Central memory CD8-positive, alpha-beta T cell (primary cell): ENCODE data around the gene TRIP6.
"Not testable (repeated sequence)": the region's sequence is repeated elsewhere in the genome, so short reads cannot be mapped to it uniquely, and the experiment has no call there.

ENCODE experiments used
- ATAC-seq: fragments of 150-1000 bp; cut with Tn5 transposase; replicated peaks from 2 replicates; pipeline ENCODE4 v1.10.0; 2022; ENCODE audit warnings: mild to moderate bottlenecking, moderate FRiP score, moderate number of reproducible peaks; ENCODE audit not compliant: poor library complexity, severe bottlenecking; ENCODE audit errors: extremely low read depth
- DNase-seq, 2 donors: peaks; one replicate each; pipeline ENCODE4 v3.0.0; 2021; ENCODE audit warnings: low spot score in 2 of 2
- H3K27ac Mint-ChIP-seq: one replicate; pipeline ENCODE4 v1.8.0; 2022; ENCODE audit warnings: low read depth, mild to moderate bottlenecking, moderate library complexity, mixed read lengths
- H3K27me3 Mint-ChIP-seq: one replicate; pipeline ENCODE4 v1.8.0; 2022; ENCODE audit warnings: mixed read lengths
- H3K36me3 Mint-ChIP-seq: one replicate; pipeline ENCODE4 v1.8.0; 2022; ENCODE audit warnings: mild to moderate bottlenecking, moderate library complexity, mixed read lengths; ENCODE audit not compliant: insufficient read depth
- H3K4me1 Mint-ChIP-seq: one replicate; pipeline ENCODE4 v1.8.0; 2022; ENCODE audit warnings: mixed read lengths
- H3K4me3 Mint-ChIP-seq: one replicate; pipeline ENCODE4 v1.8.0; 2022; ENCODE audit warnings: mild to moderate bottlenecking, moderate library complexity, mixed read lengths
- H3K9me3 Mint-ChIP-seq: one replicate; pipeline ENCODE4 v1.8.0; 2022; ENCODE audit warnings: mixed read lengths

TRIP6 gene

DNA sequence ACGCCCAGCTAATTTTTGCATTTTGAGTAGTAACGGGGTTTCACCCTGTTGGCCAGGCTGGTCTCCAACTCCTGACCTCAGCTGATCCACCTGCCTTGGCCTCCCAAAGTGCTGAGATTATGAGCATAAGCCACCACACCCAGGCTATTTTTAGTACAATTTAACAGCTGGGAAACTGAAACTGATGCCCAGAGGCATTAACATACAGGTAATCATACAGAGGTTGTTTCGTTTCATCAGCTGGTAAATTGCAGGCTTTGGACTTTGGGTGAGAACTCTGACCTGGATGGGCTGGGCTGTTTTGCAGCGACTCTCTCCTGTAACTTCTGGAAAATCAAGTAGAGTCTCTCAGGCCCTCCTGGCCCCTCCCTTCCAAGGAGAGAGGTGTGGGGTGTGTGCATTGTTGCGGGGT, 34.7 kb downstream of the TRIP6 start:
- no peak for ATAC-seq
- peaks cover 48% of the 10 kb centered on the region for H3K27me3 Mint-ChIP-seq
- no peaks in the 10 kb centered on the region for H3K9me3 Mint-ChIP-seq
- DNase-seq, result no peak
- H3K4me3 Mint-ChIP-seq, result no peak overlapping the region
- no peak overlapping the region for H3K27ac Mint-ChIP-seq
- no peaks in the 10 kb centered on the region for H3K4me1 Mint-ChIP-seq
- H3K36me3 Mint-ChIP-seq, result peaks cover 5% of the 10 kb centered on the region

DNA sequence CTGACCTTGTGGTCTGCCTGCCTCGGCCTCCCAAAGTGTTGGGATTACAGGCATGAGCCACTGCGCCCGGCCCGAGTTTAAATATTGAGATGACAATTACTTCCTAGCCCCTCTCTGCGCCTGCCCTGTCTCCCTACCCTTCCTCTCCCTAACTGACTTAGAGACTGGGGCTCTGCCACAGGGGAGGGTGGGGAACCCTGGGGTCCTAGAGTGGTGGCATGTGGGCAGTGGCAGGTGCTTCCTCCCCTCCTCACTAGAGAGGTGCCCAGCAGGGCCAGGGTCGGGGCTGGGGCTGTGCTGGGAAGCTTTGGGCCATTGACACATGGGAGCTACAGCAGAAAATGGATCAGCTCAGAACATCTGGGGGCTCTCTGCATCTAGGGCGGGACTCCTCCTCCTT, 35.5 kb downstream of the TRIP6 start:
- ATAC-seq (no peak), DNase-seq (no peak)
- no peak overlapping the region for H3K27ac Mint-ChIP-seq
- no peaks in the 10 kb centered on the region for H3K4me1 Mint-ChIP-seq
- no peak overlapping the region for H3K4me3 Mint-ChIP-seq
- peaks cover 2% of the 10 kb centered on the region for H3K36me3 Mint-ChIP-seq
- peaks cover 46% of the 10 kb centered on the region for H3K27me3 Mint-ChIP-seq
- no peaks in the 10 kb centered on the region for H3K9me3 Mint-ChIP-seq

GRCh38 chr7:100908512-100908911, 41.3 kb downstream of the TRIP6 start:
- no peak overlapping the region for H3K4me3 Mint-ChIP-seq
- no peak overlapping the region for H3K27ac Mint-ChIP-seq
- ATAC-seq (no peak), DNase-seq (no peak)
- H3K9me3 Mint-ChIP-seq, result no peaks in the 10 kb centered on the region
- no peaks in the 10 kb centered on the region for H3K4me1 Mint-ChIP-seq
- H3K27me3 Mint-ChIP-seq, result peaks cover 25% of the 10 kb centered on the region
- H3K36me3 Mint-ChIP-seq, result no peaks in the 10 kb centered on the region

DNA sequence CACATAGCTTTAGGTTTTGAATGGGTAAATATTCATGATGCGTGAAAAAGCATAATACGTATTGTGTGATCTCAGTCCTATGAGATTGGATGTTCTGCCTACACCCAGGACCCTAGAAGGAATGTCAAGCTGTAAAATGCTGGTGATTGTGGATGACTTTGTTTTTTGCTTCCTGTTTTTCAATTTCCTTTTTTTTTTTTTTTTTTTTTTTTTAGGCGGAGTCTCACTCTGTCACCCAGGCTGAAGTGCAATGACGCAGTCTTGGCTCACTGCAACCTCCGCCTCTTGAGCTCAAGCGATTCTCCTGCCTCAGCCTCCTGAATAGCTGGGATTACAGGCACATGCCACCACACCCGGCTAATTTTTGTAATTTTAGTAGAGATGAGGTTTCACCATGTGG, 43.3 kb downstream of the TRIP6 start:
- not testable (repeated sequence) for H3K4me3 Mint-ChIP-seq, ATAC-seq, H3K27ac Mint-ChIP-seq, DNase-seq, H3K4me1 Mint-ChIP-seq, H3K9me3 Mint-ChIP-seq, H3K36me3 Mint-ChIP-seq
- peaks cover 21% of the 10 kb centered on the region for H3K27me3 Mint-ChIP-seq

GRCh38 chr7:100911484-100911883, 44.3 kb downstream of the TRIP6 start:
- Mint-ChIP-seq H3K4me1 (no peaks in the 10 kb centered on the region), H3K36me3 (no peaks in the 10 kb centered on the region), H3K27ac (no peak overlapping the region), H3K4me3 (no peak overlapping the region), H3K27me3 (peaks cover 27% of the 10 kb centered on the region), H3K9me3 (no peaks in the 10 kb centered on the region)
- DNase-seq, result no peak
- ATAC-seq, result no peak

GRCh38 chr7:100914208-100914878, 47.2 kb downstream of the TRIP6 start:
- H3K9me3 Mint-ChIP-seq, result no peaks in the 10 kb centered on the region
- H3K4me1 Mint-ChIP-seq, result no peaks in the 10 kb centered on the region
- ATAC-seq (no peak), DNase-seq (no peak)
- H3K27me3 Mint-ChIP-seq, result peaks cover 41% of the 10 kb centered on the region
- no peak overlapping the region for H3K4me3 Mint-ChIP-seq
- H3K36me3 Mint-ChIP-seq, result no peaks in the 10 kb centered on the region
- no peak overlapping the region for H3K27ac Mint-ChIP-seq

GRCh38 chr7:100914879-100915447, 47.8 kb downstream of the TRIP6 start:
- no peaks in the 10 kb centered on the region for H3K36me3 Mint-ChIP-seq
- no peaks in the 10 kb centered on the region for H3K4me1 Mint-ChIP-seq
- ATAC-seq, result no peak
- H3K4me3 Mint-ChIP-seq, result no peak overlapping the region
- no peak for DNase-seq
- H3K27ac Mint-ChIP-seq, result no peak overlapping the region
- H3K9me3 Mint-ChIP-seq, result no peaks in the 10 kb centered on the region
- H3K27me3 Mint-ChIP-seq, result peaks cover 45% of the 10 kb centered on the region

GRCh38 chr7:100919335-100919734, 52.1 kb downstream of the TRIP6 start:
- H3K4me3 Mint-ChIP-seq, ATAC-seq, H3K4me1 Mint-ChIP-seq, H3K27ac Mint-ChIP-seq, H3K9me3 Mint-ChIP-seq, H3K36me3 Mint-ChIP-seq, DNase-seq: not testable (repeated sequence)
- H3K27me3 Mint-ChIP-seq, result peaks cover 30% of the 10 kb centered on the region

GRCh38 chr7:100919779-100920437, 52.7 kb downstream of the TRIP6 start:
- H3K36me3 Mint-ChIP-seq, H3K9me3 Mint-ChIP-seq, H3K27ac Mint-ChIP-seq, DNase-seq, H3K4me1 Mint-ChIP-seq, H3K4me3 Mint-ChIP-seq, ATAC-seq: not testable (repeated sequence)
- H3K27me3 Mint-ChIP-seq, result peaks cover 30% of the 10 kb centered on the region

- H3K4me1 Mint-ChIP-seq, result no peaks in the 10 kb centered on the region
- no peaks in the 10 kb centered on the region for H3K36me3 Mint-ChIP-seq
- ATAC-seq, result no peak
- H3K9me3 Mint-ChIP-seq, result no peaks in the 10 kb centered on the region
- H3K27me3 Mint-ChIP-seq, result peaks cover 28% of the 10 kb centered on the region
- H3K4me3 Mint-ChIP-seq, result no peak overlapping the region
- no peak for DNase-seq
- no peak overlapping the region for H3K27ac Mint-ChIP-seq
These were observed 53.9 kb downstream of the TRIP6 start for GRCh38 chr7:100921039-100921438.
